ENCODE measurements around the gene PLXNB2.

Gene PLXNB2

DNA sequence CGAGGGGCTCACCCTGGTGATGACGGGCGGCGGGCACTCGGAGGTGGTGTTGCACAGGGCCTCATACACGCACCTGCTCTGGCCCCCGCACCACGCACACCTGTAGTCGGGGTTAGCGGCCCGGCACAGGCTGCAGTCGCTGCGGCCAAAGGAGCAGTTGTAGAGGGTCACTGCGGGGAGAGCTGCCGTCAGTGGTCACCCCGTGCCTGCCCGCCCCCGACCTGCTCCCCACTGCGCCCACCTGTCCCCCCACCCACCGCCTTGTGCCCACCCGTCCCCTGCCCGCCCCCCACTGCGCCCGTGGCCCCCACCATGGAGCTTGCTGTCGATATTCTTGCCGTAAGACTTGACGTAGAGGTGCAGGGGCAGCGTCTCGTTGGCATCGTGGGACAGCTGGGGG, 23.6 kb downstream of the PLXNB2 start:
- Histone ChIP-seq H3K9me3 (ENCODE audit: control insufficient read depth, insufficient read depth, low read depth, low read length) (no peaks in the 10 kb centered on the region), H3K4me3 (ENCODE audit: low read depth, low read length) (no peak overlapping the region), H3K27ac (ENCODE audit: low read depth, low read length) (no peak overlapping the region), H3K27me3 (ENCODE audit: control insufficient read depth, insufficient read depth, low read length) (no peaks in the 10 kb centered on the region), H3K9ac (ENCODE audit: low read length) (no peak overlapping the region), H3K36me3 (ENCODE audit: control insufficient read depth, insufficient read depth, low read length) (peaks cover 80% of the 10 kb centered on the region), H3K4me1 (ENCODE audit: control insufficient read depth, insufficient read depth, low read length) (no peaks in the 10 kb centered on the region)

DNA sequence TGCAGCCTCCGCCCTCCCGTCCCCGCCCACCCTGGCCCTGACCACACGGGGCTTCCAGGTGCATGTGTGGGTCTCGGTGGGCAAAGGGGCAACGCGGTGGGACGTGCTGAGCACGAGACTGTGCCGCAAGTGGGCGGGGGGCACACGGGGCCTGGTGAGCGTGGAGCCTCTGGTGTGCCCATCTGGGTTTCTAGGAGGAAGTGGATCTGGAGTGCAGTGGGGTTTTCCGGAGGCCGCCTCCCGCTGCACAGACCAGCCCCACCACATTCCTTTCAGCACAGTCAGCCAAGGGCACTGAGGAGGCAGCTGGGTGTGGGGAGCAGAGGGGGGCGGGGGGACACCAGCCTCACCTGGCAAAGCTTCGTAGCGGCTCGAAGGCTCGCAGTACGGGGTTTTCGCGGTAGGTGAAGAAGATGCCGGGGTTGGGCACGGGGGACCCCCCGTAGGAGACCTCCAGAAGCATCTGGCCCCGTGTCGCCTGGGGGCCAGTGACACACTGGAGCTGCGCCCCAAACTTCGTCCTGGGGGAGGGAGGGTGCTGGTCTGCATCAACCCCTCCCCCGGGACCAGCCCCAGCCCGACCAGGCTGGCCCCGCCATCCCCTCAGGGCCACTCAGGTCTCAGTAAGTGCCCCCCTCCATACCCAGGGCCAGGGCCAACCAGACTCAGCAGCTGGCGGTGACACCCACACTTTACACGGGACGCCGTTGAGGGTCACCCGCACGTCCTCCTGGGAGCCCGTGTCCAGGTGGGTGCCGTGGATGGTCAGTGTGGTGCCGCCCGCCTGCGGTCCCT, 24.9 kb downstream of the PLXNB2 start:
- no peaks in the 10 kb centered on the region for H3K4me1 ChIP-seq (ENCODE audit: control insufficient read depth, insufficient read depth, low read length)
- no peak overlapping the region for H3K4me3 ChIP-seq (ENCODE audit: low read depth, low read length)
- 0 out of 2 replicates have a peak overlapping the region, but pooled peaks have one; percentile 26 for H3K27ac ChIP-seq (ENCODE audit: low read depth, low read length)
- no peaks in the 10 kb centered on the region for H3K27me3 ChIP-seq (ENCODE audit: control insufficient read depth, insufficient read depth, low read length)
- H3K9me3 ChIP-seq (ENCODE audit: control insufficient read depth, insufficient read depth, low read depth, low read length): no peaks in the 10 kb centered on the region
- H3K9ac ChIP-seq (ENCODE audit: low read length): no peak overlapping the region
- H3K36me3 ChIP-seq (ENCODE audit: control insufficient read depth, insufficient read depth, low read length): peaks cover 83% of the 10 kb centered on the region

DNA sequence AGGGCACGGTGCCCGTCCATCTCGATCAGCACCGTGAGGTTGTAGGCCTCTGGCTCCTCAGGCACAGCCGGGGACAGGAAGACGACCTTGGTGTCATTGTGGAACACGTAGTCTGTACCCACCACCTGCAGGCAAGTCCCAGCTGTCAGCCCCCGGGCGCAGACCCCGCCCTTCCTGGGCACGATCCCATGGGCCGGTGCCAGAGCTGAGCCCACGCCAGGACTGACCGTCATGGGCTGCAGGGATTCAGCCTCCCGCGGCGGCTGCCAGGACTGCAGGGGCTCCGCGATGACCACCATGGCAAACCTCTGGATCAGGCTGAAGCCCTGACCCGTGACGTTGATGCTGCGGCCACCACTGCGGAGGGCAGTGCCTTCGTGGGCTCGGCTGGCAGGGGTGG, 25.5 kb downstream of the PLXNB2 start:
- Histone ChIP-seq H3K27me3 (ENCODE audit: control insufficient read depth, insufficient read depth, low read length) (no peaks in the 10 kb centered on the region), H3K4me1 (ENCODE audit: control insufficient read depth, insufficient read depth, low read length) (no peaks in the 10 kb centered on the region), H3K4me3 (ENCODE audit: low read depth, low read length) (no peak overlapping the region), H3K9ac (ENCODE audit: low read length) (no peak overlapping the region), H3K27ac (ENCODE audit: low read depth, low read length) (no peak overlapping the region), H3K9me3 (ENCODE audit: control insufficient read depth, insufficient read depth, low read depth, low read length) (no peaks in the 10 kb centered on the region), H3K36me3 (ENCODE audit: control insufficient read depth, insufficient read depth, low read length) (peaks cover 84% of the 10 kb centered on the region)

DNA sequence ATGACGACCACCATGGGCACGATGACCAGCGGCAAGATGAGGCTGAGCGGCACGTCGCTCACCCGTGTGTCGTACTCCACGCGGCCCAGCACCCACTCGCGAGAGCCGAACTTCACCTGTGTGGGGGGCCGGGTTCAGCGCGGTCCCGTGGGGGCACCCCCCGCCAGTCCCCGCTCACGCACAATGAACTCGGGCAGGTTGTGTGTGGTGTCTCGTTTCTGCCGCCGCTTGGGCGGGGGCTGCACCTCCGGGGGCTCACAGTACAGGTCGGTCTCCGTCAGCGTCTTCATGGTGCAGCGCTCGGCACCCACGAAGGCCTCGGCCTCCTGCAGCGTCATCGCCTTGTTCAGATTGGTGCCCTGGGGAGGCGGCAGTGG, 26.1 kb downstream of the PLXNB2 start:
- Histone ChIP-seq H3K4me1 (ENCODE audit: control insufficient read depth, insufficient read depth, low read length) (no peaks in the 10 kb centered on the region), H3K9me3 (ENCODE audit: control insufficient read depth, insufficient read depth, low read depth, low read length) (peaks cover 3% of the 10 kb centered on the region; the same call in 1 of the 2 replicates), H3K36me3 (ENCODE audit: control insufficient read depth, insufficient read depth, low read length) (peaks cover 84% of the 10 kb centered on the region), H3K9ac (ENCODE audit: low read length) (no peak overlapping the region), H3K4me3 (ENCODE audit: low read depth, low read length) (no peak overlapping the region), H3K27me3 (ENCODE audit: control insufficient read depth, insufficient read depth, low read length) (no peaks in the 10 kb centered on the region), H3K27ac (ENCODE audit: low read depth, low read length) (no peak overlapping the region)

DNA sequence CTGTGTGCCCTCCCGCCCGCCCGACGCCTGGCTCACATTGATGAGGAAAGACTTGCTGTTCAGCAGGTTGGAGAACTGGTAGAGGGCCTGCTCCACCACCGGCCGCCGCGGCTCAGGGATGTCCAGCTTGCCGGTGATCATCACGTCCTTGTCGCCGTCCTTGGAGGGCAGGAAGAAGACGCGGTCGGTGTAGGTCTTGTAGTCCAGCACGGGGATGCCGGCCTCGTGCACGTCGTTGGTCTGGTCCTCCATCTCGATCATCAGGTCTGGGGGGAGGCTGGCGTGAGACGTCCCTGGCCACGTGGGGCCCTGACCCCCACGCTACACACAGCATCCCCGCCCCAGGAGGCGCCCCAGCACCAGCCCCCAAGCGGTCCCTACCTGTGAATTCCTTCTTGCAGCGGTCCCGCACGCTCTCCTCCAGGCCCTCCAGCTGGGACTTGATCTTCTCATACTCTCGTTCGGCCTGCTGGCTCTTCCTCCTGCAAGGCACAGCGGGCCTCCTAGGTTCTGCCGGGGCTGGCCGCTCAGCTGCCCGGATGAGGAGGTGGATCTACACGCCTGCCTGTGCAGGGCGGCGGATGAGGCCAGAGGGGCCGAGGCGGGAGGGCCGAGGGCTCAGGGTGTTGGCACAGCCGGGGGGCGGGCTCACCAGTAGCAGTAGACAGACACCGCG, 26.6 kb downstream of the PLXNB2 start:
- Histone ChIP-seq H3K27ac (ENCODE audit: low read depth, low read length) (no peak overlapping the region), H3K27me3 (ENCODE audit: control insufficient read depth, insufficient read depth, low read length) (no peaks in the 10 kb centered on the region), H3K9me3 (ENCODE audit: control insufficient read depth, insufficient read depth, low read depth, low read length) (peaks cover 8% of the 10 kb centered on the region), H3K9ac (ENCODE audit: low read length) (no peak overlapping the region), H3K4me1 (ENCODE audit: control insufficient read depth, insufficient read depth, low read length) (no peaks in the 10 kb centered on the region), H3K36me3 (ENCODE audit: control insufficient read depth, insufficient read depth, low read length) (peaks cover 84% of the 10 kb centered on the region), H3K4me3 (ENCODE audit: low read depth, low read length) (no peak overlapping the region)

DNA sequence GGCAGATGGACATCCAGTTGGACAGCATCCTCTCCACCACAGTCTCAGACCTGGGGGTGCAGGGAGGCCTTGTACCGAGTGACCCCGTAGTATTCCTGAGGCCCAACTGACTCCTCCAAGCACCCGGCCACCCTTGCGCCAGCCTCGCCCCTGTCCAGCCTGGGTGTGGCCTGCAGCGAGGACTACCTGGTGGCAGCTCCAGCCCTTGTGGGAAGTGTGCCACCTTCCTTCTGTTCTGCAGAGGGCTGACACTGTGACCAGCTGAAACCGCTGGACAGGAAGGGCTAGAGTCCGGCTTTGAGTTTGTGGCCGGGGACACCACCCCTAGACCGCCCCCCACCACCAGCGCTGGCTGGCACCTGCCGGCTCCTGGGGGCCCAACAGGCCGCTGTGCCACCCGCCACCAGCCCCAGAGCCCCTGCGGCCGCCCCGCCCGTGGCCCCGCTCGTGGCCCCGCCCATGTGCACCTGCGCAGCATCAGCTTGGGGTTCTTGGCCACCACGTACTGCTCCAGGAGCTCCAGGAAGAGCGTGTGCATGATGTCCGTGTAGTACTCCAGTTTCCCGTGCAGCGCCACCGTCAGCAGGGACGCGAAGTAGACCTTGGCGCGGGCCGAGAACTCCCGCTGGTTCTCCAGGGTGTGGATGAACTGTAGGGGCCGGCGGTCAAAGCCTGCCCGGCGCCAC, 27.3 kb downstream of the PLXNB2 start:
- peaks cover 88% of the 10 kb centered on the region for H3K36me3 ChIP-seq (ENCODE audit: control insufficient read depth, insufficient read depth, low read length)

DNA sequence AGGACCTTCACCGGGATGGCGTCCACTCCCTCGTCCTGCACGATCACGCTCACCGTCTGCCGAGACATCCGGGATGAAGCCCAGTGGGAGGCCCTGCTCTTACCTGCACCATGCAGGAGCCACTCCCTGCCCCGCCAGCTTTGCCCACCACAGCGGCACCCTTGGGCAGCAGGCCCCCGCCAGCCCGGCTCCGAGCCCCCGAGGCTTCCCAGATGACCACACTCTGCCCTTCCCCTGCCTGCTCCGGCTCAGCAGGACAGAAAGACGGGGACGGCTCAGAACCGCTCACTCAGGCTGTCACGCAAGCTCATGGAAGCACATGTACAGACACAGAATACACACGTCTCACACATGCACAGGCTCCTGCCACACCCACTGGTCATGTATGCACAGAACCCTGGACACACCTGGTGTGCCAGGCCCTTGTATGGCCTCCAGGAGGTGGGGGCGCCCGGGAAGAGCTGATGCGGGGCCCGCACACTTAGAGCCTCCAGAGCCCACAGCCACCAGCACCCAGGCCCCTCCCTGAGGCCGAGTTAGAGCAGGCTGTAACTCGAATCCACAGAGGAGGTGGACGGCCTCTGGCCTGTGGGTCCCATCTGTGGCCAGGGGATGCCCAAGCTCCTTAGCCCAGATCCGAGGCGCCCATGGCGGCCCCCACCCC, 28.4 kb downstream of the PLXNB2 start:
- H3K27ac ChIP-seq (ENCODE audit: low read depth, low read length): no peak overlapping the region
- no peak overlapping the region for H3K4me3 ChIP-seq (ENCODE audit: low read depth, low read length)
- H3K9ac ChIP-seq (ENCODE audit: low read length): no peak overlapping the region
- peaks cover 88% of the 10 kb centered on the region for H3K36me3 ChIP-seq (ENCODE audit: control insufficient read depth, insufficient read depth, low read length)
- no peaks in the 10 kb centered on the region for H3K27me3 ChIP-seq (ENCODE audit: control insufficient read depth, insufficient read depth, low read length)
- H3K9me3 ChIP-seq (ENCODE audit: control insufficient read depth, insufficient read depth, low read depth, low read length): peaks cover 9% of the 10 kb centered on the region
- no peaks in the 10 kb centered on the region for H3K4me1 ChIP-seq (ENCODE audit: control insufficient read depth, insufficient read depth, low read length)

More for the DNA sequence above, 27.3 kb downstream of the PLXNB2 start:
- peaks cover 9% of the 10 kb centered on the region for H3K9me3 ChIP-seq (ENCODE audit: control insufficient read depth, insufficient read depth, low read depth, low read length)
- no peak overlapping the region for H3K9ac ChIP-seq (ENCODE audit: low read length)
- H3K27me3 ChIP-seq (ENCODE audit: control insufficient read depth, insufficient read depth, low read length): no peaks in the 10 kb centered on the region
- no peaks in the 10 kb centered on the region for H3K4me1 ChIP-seq (ENCODE audit: control insufficient read depth, insufficient read depth, low read length)
- no peak overlapping the region for H3K27ac ChIP-seq (ENCODE audit: low read depth, low read length)
- no peak overlapping the region for H3K4me3 ChIP-seq (ENCODE audit: low read depth, low read length)

DNA sequence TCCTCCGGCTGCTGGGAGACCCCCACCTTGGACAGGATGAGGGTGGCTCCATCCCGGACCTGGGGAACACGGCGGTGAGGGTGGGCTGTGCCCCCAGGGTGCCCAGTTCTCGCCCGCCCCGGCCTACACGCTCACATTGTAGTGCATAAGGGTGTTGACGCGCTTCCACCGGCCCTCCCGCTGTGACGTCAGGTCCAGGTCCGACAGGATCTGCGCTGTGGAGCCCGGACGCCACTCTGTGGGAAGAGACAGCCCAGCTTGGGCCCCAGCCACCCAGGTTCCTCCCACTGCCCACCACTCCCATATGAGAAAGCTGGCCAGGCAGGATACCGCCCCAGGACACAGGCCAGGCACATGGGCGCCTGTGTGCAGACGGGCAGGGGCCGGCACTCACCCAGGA, 29.0 kb downstream of the PLXNB2 start:
- H3K4me1 ChIP-seq (ENCODE audit: control insufficient read depth, insufficient read depth, low read length): no peaks in the 10 kb centered on the region
- no peak overlapping the region for H3K9ac ChIP-seq (ENCODE audit: low read length)
- no peak overlapping the region for H3K4me3 ChIP-seq (ENCODE audit: low read depth, low read length)
- H3K27ac ChIP-seq (ENCODE audit: low read depth, low read length): no peak overlapping the region
- H3K27me3 ChIP-seq (ENCODE audit: control insufficient read depth, insufficient read depth, low read length): no peaks in the 10 kb centered on the region
- peaks cover 85% of the 10 kb centered on the region for H3K36me3 ChIP-seq (ENCODE audit: control insufficient read depth, insufficient read depth, low read length)
- peaks cover 9% of the 10 kb centered on the region for H3K9me3 ChIP-seq (ENCODE audit: control insufficient read depth, insufficient read depth, low read depth, low read length)

DNA sequence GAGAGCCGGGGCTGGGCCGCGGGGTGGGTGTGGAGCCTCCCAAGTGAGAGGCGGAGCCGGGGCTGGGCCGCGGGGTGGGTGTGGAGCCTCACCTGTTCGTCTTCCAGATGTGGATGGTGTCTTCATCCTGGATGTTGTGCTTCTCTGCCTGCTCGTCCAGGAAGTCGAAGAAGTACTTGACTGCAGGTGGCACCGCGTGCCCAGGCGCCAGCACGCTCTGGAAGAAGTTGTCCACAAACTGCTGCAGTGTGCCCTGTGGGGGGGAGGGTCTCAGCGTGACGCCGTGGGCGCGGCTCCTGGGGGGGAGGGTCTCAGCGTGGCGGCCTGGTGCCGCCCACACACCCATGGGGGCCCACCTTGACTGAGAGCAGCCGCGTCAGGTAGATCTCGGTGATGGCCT, 29.7 kb downstream of the PLXNB2 start:
- Histone ChIP-seq H3K27ac (ENCODE audit: low read depth, low read length) (no peak overlapping the region), H3K27me3 (ENCODE audit: control insufficient read depth, insufficient read depth, low read length) (0 out of 2 replicates have a peak, but pooled peaks cover 2% of the 10 kb centered on the region), H3K4me3 (ENCODE audit: low read depth, low read length) (no peak overlapping the region), H3K9me3 (ENCODE audit: control insufficient read depth, insufficient read depth, low read depth, low read length) (peaks cover 9% of the 10 kb centered on the region), H3K4me1 (ENCODE audit: control insufficient read depth, insufficient read depth, low read length) (no peaks in the 10 kb centered on the region; the same call in 1 of the 2 replicates), H3K36me3 (ENCODE audit: control insufficient read depth, insufficient read depth, low read length) (peaks cover 78% of the 10 kb centered on the region), H3K9ac (ENCODE audit: low read length) (no peak overlapping the region)

DNA sequence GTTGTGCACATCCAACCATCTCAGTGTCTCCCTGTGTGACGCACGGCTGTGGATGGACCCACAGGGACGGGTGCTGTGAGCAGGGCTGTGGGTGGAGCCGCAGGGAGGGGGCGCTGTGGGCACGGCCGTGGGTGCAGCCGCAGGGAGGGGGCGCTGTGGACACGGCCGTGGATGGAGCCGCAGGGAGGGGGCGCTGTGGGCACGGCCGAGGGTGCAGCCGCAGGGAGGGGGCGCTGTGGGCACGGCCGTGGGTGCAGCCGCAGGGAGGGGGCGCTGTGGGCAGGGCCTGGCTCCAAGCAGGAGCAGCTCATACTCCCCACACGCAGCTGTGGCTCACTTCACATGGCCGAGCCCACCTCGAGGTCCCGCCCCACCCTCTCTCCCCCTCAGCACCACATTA, 31.3 kb downstream of the PLXNB2 start:
- H3K9me3 ChIP-seq (ENCODE audit: control insufficient read depth, insufficient read depth, low read depth, low read length): peaks cover 9% of the 10 kb centered on the region
- H3K36me3 ChIP-seq (ENCODE audit: control insufficient read depth, insufficient read depth, low read length): peaks cover 62% of the 10 kb centered on the region
- peaks cover 7% of the 10 kb centered on the region for H3K4me1 ChIP-seq (ENCODE audit: control insufficient read depth, insufficient read depth, low read length)
- no peak overlapping the region for H3K4me3 ChIP-seq (ENCODE audit: low read depth, low read length)
- no peak overlapping the region for H3K9ac ChIP-seq (ENCODE audit: low read length)
- no peak overlapping the region for H3K27ac ChIP-seq (ENCODE audit: low read depth, low read length)
- H3K27me3 ChIP-seq (ENCODE audit: control insufficient read depth, insufficient read depth, low read length): peaks cover 13% of the 10 kb centered on the region

Measured in HUES6 (cell line).